DND-41 (cell line): Measurements from ENCODE around the gene GALNT7.

ENCODE experiments used
- ATAC-seq: fragments of 200-7000 bp; cut with Tn5 transposase; 3 replicates; pipeline ENCODE4 v1.9.1; 2021; ENCODE audit warnings: low read depth; ENCODE audit not compliant: insufficient read depth
- DNase-seq: peaks from one replicate; pipeline ENCODE4 v3.0.0-alpha.2; 2020
- H2AFZ ChIP-seq: 2 replicates; pipeline ENCODE4 v1.6.0; 2012; ENCODE audit warnings: low read depth, low read length
- H3K27ac ChIP-seq: 2 replicates; pipeline ENCODE4 v1.5.1; 2012; ENCODE audit warnings: low read length, inconsistent platforms
- H3K27me3 ChIP-seq: fragments of 200-600 bp; sonication (generic); 2 replicates; pipeline ENCODE4 v1.6.0; 2012; ENCODE audit warnings: low read length, mild to moderate bottlenecking, inconsistent platforms; ENCODE audit not compliant: insufficient read depth, poor library complexity
- H3K36me3 ChIP-seq: 2 replicates; pipeline ENCODE4 v1.5.1; 2012; ENCODE audit warnings: low read length, inconsistent platforms; ENCODE audit not compliant: insufficient read depth
- H3K4me1 ChIP-seq: 2 replicates; pipeline ENCODE4 v1.5.1; 2012; ENCODE audit warnings: mild to moderate bottlenecking, low read length; ENCODE audit not compliant: insufficient read depth
- H3K4me2 ChIP-seq: 2 replicates; pipeline ENCODE4 v1.6.0; 2012; ENCODE audit warnings: mild to moderate bottlenecking, moderate library complexity, low read length, inconsistent platforms; ENCODE audit not compliant: insufficient read depth
- H3K4me3 ChIP-seq, 2 experiments: fragments of 200-600 bp in 1 of 2; shearing (Covaris generic) in 1 of 2; 2 replicates each; pipeline ENCODE4 v1.5.1; 2012 to 2016; ENCODE audit warnings: inconsistent platforms in 2 of 2, low read length in 2 of 2, mild to moderate bottlenecking in 2 of 2, low read depth in 1 of 2, moderate library complexity in 1 of 2
- H3K79me2 ChIP-seq: 2 replicates; pipeline ENCODE4 v1.6.0; 2012; ENCODE audit warnings: low read length, inconsistent platforms; ENCODE audit not compliant: insufficient read depth
- H3K9ac ChIP-seq: 2 replicates; pipeline ENCODE4 v1.6.0; 2012; ENCODE audit warnings: low read depth, mild to moderate bottlenecking, inconsistent platforms, low read length, moderate library complexity
- H3K9me3 ChIP-seq: 2 replicates; pipeline ENCODE4 v1.5.1; 2012; ENCODE audit warnings: low read length, moderate library complexity, mild to moderate bottlenecking, inconsistent platforms; ENCODE audit not compliant: insufficient read depth, severe bottlenecking
- H4K20me1 ChIP-seq: 2 replicates; pipeline ENCODE4 v1.6.0; 2012; ENCODE audit warnings: low read length; ENCODE audit not compliant: insufficient read depth
- CTCF ChIP-seq: IDR thresholded peaks from 2 replicates; pipeline ENCODE4 v1.5.1; 2012; ENCODE audit warnings: borderline replicate concordance, low read length, moderate library complexity, mild to moderate bottlenecking; ENCODE audit not compliant: poor library complexity, severe bottlenecking; ENCODE audit errors: extremely low read depth
- EZH2 ChIP-seq: IDR thresholded peaks from 3 replicates; pipeline ENCODE4 v1.6.1; 2012; ENCODE audit warnings: borderline replicate concordance, low read depth, mild to moderate bottlenecking, moderate library complexity, low read length, inconsistent platforms; ENCODE audit not compliant: severe bottlenecking

The GALNT7 gene

GRCh38 chr4:173262375-173262774 is 93.8 kb downstream of the GALNT7 start:
- H3K79me2 ChIP-seq = peaks cover 91% of the 10 kb centered on the region
- peaks cover 56% of the 10 kb centered on the region for H3K4me1 ChIP-seq

GRCh38 chr4:173264245-173264644 is 95.6 kb downstream of the GALNT7 start:
- Histone ChIP-seq H3K27me3 (no peaks in the 10 kb centered on the region), H3K4me2 (peak overlapping the region; percentile 62), H3K79me2 (peaks cover 90% of the 10 kb centered on the region), H3K4me1 (peaks cover 64% of the 10 kb centered on the region), H3K4me3 (peak overlapping the region; percentile 5 to 47; a peak in 3 of 4 replicates), H4K20me1 (peaks cover 13% of the 10 kb centered on the region; the same call in 1 of the 2 replicates), H3K9ac (peak overlapping the region; percentile 43), H2AFZ (no peak overlapping the region), H3K27ac (peak overlapping the region; percentile 87), H3K9me3 (no peaks in the 10 kb centered on the region), H3K36me3 (peaks cover 17% of the 10 kb centered on the region)
- DNase-seq = no peak
- TF ChIP-seq CTCF (no peak), EZH2 (no peak)
- ATAC-seq = peak; percentile 44

More at GRCh38 chr4:173262375-173262774, 93.8 kb downstream of the GALNT7 start:
- no peak overlapping the region for H3K9ac ChIP-seq
- H3K4me3 ChIP-seq = no peak overlapping the region
- peak overlapping the region; percentile 62; the same call in 1 of the 2 replicates for H3K4me2 ChIP-seq
- no peak overlapping the region for H2AFZ ChIP-seq
- H3K27me3 ChIP-seq = no peaks in the 10 kb centered on the region
- H3K9me3 ChIP-seq = no peaks in the 10 kb centered on the region
- DNase-seq = no peak
- H3K36me3 ChIP-seq = peaks cover 17% of the 10 kb centered on the region
- no peak for TF ChIP-seq EZH2
- peak overlapping the region; percentile 54 for H3K27ac ChIP-seq
- no peak for ATAC-seq
- peaks cover 14% of the 10 kb centered on the region; the same call in 1 of the 2 replicates for H4K20me1 ChIP-seq

- peak overlapping the region in 1 of 2 experiments; percentile 47; a peak in 2 of 4 replicates for H3K4me3 ChIP-seq
- peak overlapping the region; percentile 87 for H3K27ac ChIP-seq
- peaks cover 90% of the 10 kb centered on the region for H3K79me2 ChIP-seq
- peak overlapping the region; percentile 43 for H3K9ac ChIP-seq
- no peaks in the 10 kb centered on the region for H3K27me3 ChIP-seq
- no peak for TF ChIP-seq CTCF
- H3K4me2 ChIP-seq = peak overlapping the region; percentile 62
- H3K4me1 ChIP-seq = peaks cover 64% of the 10 kb centered on the region
- peaks cover 13% of the 10 kb centered on the region; the same call in 1 of the 2 replicates for H4K20me1 ChIP-seq
- DNase-seq = peak; percentile 96
- peak; percentile 93 for ATAC-seq
- H2AFZ ChIP-seq = no peak overlapping the region
- H3K9me3 ChIP-seq = no peaks in the 10 kb centered on the region
- peaks cover 17% of the 10 kb centered on the region for H3K36me3 ChIP-seq
Measured at GRCh38 chr4:173264684-173265185, 96.1 kb downstream of the GALNT7 start.

- TF ChIP-seq EZH2 (no peak), CTCF (no peak)
- no peak for ATAC-seq
- peaks cover 90% of the 10 kb centered on the region for H3K79me2 ChIP-seq
- no peak for DNase-seq
- no peak overlapping the region for H3K4me2 ChIP-seq
- no peak overlapping the region for H3K4me3 ChIP-seq
- no peak overlapping the region for H3K9ac ChIP-seq
- H3K36me3 ChIP-seq = peaks cover 17% of the 10 kb centered on the region
- H2AFZ ChIP-seq = no peak overlapping the region
- peaks cover 13% of the 10 kb centered on the region; the same call in 1 of the 2 replicates for H4K20me1 ChIP-seq
- no peaks in the 10 kb centered on the region for H3K27me3 ChIP-seq
- peaks cover 63% of the 10 kb centered on the region for H3K4me1 ChIP-seq
- no peaks in the 10 kb centered on the region for H3K9me3 ChIP-seq
- H3K27ac ChIP-seq = peak overlapping the region; percentile 59
Measured at GRCh38 chr4:173265751-173266150, 97.1 kb downstream of the GALNT7 start.
